OCI-LY1 (cell line): ENCODE measurements around the gene CFAP57.

Experiments
- EZH2 ChIP-seq: fragments of 200-600 bp; sonication (generic), shearing (Covaris generic); IDR thresholded peaks from 2 replicates; pipeline ENCODE4 v1.8.0; 2017; ENCODE audit warnings: borderline replicate concordance, mixed run types, mild to moderate bottlenecking, antibody characterized with exemption, low read length, moderate library complexity, mixed read lengths
- TF ChIP-seq, protein P1 (sequence below): fragments of 200-600 bp; sonication (generic), shearing (Covaris generic); IDR thresholded peaks from 2 replicates; pipeline ENCODE4 v1.5.1; 2017; ENCODE audit warnings: mild to moderate bottlenecking, antibody characterized with exemption, low read length, moderate library complexity, mixed read lengths

- TF ChIP-seq, protein P1, sequence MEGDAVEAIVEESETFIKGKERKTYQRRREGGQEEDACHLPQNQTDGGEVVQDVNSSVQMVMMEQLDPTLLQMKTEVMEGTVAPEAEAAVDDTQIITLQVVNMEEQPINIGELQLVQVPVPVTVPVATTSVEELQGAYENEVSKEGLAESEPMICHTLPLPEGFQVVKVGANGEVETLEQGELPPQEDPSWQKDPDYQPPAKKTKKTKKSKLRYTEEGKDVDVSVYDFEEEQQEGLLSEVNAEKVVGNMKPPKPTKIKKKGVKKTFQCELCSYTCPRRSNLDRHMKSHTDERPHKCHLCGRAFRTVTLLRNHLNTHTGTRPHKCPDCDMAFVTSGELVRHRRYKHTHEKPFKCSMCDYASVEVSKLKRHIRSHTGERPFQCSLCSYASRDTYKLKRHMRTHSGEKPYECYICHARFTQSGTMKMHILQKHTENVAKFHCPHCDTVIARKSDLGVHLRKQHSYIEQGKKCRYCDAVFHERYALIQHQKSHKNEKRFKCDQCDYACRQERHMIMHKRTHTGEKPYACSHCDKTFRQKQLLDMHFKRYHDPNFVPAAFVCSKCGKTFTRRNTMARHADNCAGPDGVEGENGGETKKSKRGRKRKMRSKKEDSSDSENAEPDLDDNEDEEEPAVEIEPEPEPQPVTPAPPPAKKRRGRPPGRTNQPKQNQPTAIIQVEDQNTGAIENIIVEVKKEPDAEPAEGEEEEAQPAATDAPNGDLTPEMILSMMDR = no peak
- TF ChIP-seq EZH2 = no peak
Observed at GRCh38 chr1:43293896-43294760, 122.0 kb downstream of the CFAP57 start.
